GM21515 (cell line): Measurements from ENCODE around the gene ST6GALNAC3.

Source experiments
- ATAC-seq: cut with Tn5 transposase; IDR thresholded peaks from one replicate; pipeline ENCODE4 v1.9.1; 2021; ENCODE audit not compliant: unreplicated experiment

Gene ST6GALNAC3

GRCh38 chr1:76562292-76562691 is 487.7 kb downstream of the ST6GALNAC3 start:
- ATAC-seq, result no peak

DNA sequence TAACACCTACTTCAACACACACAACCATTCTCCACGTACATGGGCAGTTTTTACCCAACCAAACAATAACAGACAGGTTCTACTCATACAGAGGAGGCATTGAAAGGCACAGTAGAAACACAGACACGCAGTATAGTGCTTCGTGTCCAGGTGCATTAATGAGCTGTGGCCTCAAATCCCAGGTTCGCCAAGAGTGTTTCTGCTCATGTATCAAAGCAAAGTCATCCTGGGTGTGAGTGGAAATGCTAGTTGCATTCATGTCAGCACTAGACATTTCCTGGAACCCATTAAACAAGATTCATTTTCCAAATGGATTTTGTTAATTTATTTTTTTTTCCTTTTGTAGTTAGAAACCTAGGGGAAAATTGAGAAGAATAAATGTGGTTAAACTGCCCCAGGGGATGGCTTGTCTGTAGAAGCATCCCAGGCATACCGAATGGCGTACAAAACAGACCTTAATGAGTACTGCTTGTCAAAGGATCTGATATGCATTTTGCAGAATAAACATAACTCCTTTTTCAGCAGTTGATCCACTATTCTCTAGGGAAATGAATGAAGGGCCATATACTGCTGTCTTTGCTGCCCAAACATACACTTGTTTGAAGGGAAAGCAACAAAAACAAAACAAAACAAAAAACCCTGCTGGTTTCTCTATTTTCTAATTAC is 494.2 kb downstream of the ST6GALNAC3 start:
- ATAC-seq, result no peak

DNA sequence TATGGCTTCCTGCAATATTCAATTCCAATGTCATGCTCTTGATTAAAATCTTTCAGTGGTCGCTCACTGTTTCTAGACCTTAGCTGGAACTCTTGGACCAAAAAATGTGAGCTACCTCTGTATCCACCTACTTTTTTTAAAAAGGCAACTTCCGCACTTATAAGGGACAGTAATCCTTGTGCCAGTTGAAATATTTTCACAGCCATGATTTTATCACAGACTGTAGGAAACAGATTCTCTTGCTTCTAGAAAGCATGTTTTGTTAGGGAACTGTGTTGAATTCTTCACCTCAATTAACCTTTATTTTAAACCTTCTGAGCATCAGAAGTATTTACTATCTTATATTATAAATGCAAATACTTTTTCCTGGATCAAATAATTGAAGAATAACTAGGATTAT is 496.7 kb downstream of the ST6GALNAC3 start:
- ATAC-seq, result no peak

DNA sequence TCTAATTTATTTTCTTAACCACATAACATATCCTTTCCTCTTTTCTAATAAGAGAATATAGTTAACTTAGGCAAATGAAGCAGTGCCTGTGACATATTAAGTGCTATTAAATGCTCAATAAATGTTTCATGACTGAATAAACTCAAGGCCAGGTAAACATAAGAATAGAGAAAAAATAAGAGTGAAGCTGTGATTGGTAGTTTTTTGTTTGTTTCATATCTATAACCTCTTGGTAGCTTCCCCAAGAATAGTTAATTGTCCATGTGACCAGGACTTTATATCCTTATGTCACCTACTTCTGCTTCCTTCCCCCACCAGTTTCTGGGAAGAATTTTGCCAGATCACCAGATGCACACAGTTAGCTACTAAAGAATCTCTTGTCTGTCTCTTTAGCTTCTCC is 497.7 kb downstream of the ST6GALNAC3 start:
- ATAC-seq, result no peak

DNA sequence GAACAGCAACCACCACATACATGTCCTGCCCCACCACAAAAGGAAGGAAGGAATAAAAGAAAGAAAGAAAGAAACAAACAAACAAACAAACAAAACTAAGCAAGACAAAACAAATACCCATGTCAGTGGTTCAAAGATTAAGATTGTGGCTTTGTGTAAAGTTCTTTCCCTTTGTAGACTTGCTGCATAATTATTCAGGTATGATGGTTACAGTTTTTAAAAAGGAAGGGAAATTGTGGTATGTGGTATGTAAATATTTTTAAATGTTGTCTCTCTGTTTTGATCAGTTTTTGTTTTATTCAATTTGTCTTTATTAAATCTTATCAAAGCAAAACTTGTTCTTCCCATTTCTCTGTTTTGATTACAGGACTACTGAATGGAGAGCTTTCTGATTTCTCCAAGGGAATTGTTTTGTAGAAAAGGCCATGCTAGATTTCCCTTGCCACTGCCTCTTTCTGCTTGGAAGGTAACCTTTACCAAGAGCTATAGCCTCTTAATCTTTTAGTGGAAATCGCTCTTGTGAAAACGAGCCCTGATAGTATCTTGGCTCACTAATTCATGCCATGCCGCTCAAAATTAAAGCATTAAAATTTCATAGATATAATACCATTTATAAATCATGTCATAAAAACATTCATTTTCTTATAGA is 502.5 kb downstream of the ST6GALNAC3 start:
- ATAC-seq, result no peak

DNA sequence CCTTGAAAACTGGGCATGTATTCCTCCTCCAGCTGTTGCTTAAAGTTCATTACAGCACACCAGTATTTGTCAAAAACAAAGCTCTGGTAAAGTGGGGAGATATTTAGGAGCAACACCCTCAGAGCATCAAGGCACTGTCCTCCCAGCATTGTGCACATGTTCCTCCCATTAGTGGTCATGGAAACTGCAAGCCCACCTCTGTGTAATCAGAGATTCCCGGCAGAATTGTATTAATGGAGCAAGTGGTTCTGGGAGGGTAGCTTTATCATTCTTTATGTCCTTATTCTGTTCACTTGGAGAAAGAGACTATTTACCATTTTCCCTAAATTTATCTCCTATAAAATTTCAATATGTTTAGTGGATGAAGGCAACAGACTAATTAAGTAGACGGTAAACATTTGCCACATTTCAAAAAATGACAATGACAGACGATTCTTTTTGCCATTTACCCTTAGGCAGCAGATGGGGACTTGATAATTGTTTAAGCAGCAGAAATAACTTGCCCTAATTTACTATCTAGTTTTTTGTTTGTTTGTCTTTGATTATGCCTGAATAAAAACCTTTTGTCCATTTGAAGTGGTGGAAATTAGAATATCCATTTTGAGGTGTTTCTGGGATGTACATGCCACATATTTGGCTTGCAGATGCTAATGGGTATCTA is 503.1 kb downstream of the ST6GALNAC3 start:
- ATAC-seq, result no peak

DNA sequence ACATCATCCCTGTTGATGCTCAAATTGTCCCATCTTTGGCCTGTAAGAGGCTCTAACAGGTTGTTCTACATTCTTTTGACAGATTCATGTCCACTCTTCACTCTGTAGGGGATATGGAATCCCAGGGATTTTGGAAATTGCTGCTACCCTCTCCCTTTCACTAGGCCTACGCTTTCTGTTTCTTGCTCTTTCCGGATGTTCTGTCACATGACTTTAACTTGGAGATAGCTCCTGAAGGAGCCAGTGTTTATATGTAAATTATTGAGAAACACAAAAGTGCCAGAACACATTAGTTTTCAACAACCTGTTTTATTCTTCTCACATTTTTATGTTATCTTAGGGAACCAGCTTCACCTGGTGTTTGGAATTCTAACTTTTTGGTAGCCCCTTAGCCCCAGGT is 505.7 kb downstream of the ST6GALNAC3 start:
- no peak for ATAC-seq

DNA sequence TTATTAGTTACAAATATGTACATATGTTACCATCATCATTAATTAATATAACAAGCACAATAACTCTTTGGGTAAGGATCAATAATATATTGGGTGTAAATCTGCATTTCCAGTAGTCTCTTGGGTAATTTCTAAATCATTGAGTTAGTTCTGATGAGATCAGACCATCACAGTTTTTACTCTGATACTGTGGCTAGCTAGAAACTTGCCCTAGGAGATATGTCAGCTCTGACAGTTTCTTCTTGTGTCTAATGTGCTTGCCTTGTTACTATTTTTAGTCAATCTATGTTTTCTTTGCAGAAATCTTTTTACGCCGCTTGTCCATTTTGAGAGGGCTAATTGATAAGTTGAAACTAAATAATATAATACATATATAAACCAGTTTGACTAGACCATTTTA is 507.2 kb downstream of the ST6GALNAC3 start:
- ATAC-seq, result no peak

- no peak for ATAC-seq
These were observed 508.8 kb downstream of the ST6GALNAC3 start for GRCh38 chr1:76583235-76583868.

DNA sequence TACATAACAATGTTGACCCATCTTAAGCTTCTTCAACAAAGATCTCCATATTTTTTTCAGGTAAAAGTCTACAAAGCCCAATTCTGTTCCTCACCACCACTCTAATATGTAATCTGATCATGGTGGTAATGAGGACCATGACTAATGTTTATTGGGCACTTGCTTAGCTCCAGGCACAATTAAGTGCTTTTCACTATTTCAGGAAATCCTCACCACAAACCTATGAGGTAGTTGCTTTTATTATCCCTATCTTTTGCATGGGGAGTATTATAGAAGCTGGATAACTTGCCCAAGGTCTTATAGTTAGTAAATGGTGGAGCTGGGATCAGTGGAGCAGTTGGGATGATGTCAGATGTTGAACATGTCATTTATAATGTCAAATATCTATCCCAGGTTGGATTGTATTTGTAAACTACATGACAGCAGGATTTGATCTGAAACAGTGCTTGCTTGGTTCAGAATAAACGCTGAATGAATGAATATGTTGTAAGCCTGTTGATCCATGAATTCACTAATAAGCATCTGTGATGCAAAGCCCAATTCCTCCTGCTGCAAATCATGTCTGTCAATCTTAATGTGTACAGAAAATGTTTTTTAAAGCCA is 509.4 kb downstream of the ST6GALNAC3 start:
- no peak for ATAC-seq

DNA sequence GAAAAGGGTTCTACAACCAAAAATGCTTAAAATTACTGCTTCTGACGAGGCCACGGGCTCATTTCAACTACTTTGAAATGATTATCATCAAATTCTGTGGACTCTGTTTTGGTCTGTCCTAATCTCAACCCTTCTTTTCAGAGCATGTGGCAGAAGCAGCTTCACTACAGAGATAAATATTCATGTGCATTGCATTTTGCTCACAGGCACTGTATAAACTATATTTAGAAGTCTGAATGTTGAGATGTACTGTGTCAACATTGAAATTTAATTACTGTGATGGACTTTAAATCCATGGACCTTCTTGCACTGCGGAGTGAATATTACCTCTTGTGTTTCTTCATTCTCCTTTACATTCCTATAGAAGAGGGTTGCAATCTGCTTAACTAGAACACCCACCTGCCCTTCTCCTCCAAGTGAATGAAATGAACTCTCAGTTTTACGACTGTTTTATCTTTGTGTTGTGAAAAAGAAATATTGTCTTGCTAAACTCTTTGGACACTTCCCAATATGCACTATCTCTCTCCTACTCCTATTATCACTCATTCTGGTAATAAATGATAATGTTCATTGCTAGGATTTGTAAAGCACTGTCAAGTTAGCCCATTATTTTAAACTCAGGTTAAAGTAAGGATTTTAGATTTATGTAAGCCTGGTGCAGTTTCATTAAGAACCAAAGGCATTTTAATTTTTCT is 511.6 kb downstream of the ST6GALNAC3 start:
- ATAC-seq, result no peak

GRCh38 chr1:76587212-76587611 is 512.7 kb downstream of the ST6GALNAC3 start:
- no peak for ATAC-seq

DNA sequence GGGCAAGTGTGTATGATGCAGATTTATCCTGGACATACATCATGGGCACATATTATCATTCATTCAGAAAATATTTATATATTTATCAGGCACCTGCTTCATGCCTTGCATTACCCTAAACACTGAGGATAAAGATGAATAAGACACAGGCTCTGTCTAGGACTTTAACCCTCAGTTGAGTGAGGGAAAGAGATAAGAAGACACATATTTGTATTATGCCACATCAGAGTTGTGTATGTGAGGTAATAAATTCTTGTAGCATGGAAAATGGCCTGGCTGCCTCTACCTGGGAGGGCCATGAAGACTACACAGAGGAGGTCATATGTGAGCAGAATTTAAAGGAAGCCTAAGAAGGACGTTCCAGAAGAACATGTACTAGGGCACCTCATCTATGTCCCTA is 516.9 kb downstream of the ST6GALNAC3 start:
- no peak for ATAC-seq

DNA sequence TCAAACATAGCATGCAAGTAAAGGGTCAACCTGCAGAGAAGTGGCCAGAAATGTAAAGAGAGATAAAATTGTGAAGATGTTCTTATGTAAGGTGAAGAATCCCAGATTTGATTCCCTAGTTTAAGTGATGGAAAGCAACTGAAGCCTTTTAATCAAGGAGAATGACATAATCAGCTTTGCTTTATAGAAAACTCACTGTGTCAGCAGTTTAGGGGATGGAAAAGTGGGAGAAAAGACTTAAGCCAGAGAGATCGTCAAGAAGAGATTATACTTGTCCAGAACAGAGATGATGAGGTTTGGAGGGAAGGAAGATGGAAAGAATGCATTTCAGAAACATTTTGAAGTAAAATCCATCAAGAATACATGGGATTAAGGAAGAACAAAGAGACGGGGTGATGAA is 517.4 kb downstream of the ST6GALNAC3 start:
- no peak for ATAC-seq

DNA sequence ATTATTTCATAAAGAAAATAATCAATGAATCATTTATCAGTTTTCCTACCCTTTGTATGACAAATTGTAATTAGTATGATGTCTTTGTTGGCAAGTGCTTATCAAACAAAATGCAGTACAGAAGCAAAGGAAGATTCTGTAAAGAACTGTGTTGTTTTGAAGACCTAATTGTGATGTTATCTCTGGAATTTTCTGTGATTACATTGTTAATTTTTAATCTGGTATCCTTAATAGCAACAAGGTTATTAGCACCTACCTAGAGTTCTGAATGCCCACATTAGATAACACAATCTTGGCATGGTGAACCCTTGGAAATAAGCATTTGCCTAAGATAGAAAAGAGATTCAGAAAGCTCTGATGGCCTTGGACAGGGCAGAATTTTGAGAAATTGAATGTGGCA is 518.6 kb downstream of the ST6GALNAC3 start:
- ATAC-seq, result no peak

- no peak for ATAC-seq
These were observed 519.1 kb downstream of the ST6GALNAC3 start for GRCh38 chr1:76593618-76594017.

DNA sequence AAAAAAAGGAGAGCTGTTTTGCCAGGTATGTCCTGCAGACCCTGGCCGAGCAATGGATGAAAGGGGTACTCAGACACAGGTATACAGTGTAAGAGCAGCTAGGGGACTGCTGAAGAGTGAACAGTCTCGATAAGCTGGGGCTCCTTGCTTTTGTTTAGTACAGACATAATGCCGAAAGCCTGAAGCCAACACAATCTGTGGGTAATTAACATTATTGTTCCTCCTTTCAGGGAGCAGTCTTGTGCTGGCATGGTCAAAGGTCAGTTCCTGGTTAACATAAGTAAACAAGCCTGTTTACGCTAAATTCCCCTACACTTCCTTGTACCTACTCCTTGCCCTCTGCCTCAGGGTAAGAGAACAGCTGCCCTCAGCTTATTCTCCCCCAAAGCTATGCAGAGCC is 520.5 kb downstream of the ST6GALNAC3 start:
- ATAC-seq, result no peak

DNA sequence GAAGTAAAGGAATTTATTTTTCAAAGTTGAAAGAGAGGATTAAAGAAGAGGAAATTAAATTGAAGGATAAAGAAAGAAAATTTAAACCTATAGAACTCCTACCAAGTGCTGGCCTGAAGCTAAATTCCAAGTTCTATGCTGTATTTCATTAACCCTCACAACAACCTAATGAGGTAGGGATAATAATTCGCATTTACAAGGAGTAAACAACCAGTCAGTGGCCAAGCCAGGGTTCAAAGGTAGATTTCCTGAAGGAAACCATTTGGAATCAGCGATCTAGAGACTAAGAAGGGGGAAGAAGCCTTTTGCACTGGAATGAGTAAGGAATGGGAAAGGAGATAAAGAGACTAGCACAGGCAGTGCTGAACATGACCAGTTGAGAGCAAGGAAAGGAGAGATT is 526.9 kb downstream of the ST6GALNAC3 start:
- no peak for ATAC-seq

- no peak for ATAC-seq
These were observed 533.2 kb downstream of the ST6GALNAC3 start for GRCh38 chr1:76607717-76608116.

GRCh38 chr1:76611770-76612445 is 537.4 kb downstream of the ST6GALNAC3 start:
- ATAC-seq, result no peak
